Activated CD4-positive, alpha-beta T cell treated with anti-CD3 and anti-CD28 coated beads, Interleukin-2, amount 50 U/mL, for 4 hours (primary cell): ENCODE measurements around the gene PTPRE.

ENCODE experiments used
- DNase-seq, 2 experiments: peaks; one replicate each; pipeline ENCODE4 v3.0.0-alpha.2; 2020

Gene PTPRE

GRCh38 chr10:127908959-127909267, 2.0 kb downstream of the PTPRE start:
- no peak for DNase-seq

- no peak for DNase-seq
These were observed 3.0 kb downstream of the PTPRE start for GRCh38 chr10:127909716-127910463.

- no peak for DNase-seq
These were observed 3.5 kb downstream of the PTPRE start for GRCh38 chr10:127910464-127910770.

- DNase-seq, result no peak
These were observed 4.4 kb downstream of the PTPRE start for GRCh38 chr10:127911218-127911866.

GRCh38 chr10:127911867-127912257, 5.0 kb downstream of the PTPRE start:
- no peak for DNase-seq

GRCh38 chr10:127912607-127913367, 5.9 kb downstream of the PTPRE start:
- no peak for DNase-seq

GRCh38 chr10:127913368-127913759, 6.5 kb downstream of the PTPRE start:
- DNase-seq, result no peak

- no peak for DNase-seq
These were observed 8.4 kb downstream of the PTPRE start for GRCh38 chr10:127915324-127915723.

- no peak for DNase-seq
These were observed 9.9 kb downstream of the PTPRE start for GRCh38 chr10:127916826-127917225.

GRCh38 chr10:127918572-127918971, 11.7 kb downstream of the PTPRE start:
- DNase-seq, result no peak

- no peak for DNase-seq
These were observed 12.7 kb downstream of the PTPRE start for GRCh38 chr10:127919418-127920271.

- DNase-seq, result no peak
These were observed 13.6 kb downstream of the PTPRE start for GRCh38 chr10:127920306-127921074.

- no peak for DNase-seq
These were observed 14.3 kb downstream of the PTPRE start for GRCh38 chr10:127921075-127921752.

- no peak for DNase-seq
These were observed 14.8 kb downstream of the PTPRE start for GRCh38 chr10:127921753-127922145.

- DNase-seq, result no peak
These were observed 15.3 kb downstream of the PTPRE start for GRCh38 chr10:127922206-127922605.

- no peak for DNase-seq
These were observed 15.9 kb downstream of the PTPRE start for GRCh38 chr10:127922675-127923366.

GRCh38 chr10:127923646-127924045, 16.7 kb downstream of the PTPRE start:
- DNase-seq, result no peak

- no peak for DNase-seq
These were observed 18.7 kb downstream of the PTPRE start for GRCh38 chr10:127925471-127926207.

GRCh38 chr10:127926455-127926854, 19.6 kb downstream of the PTPRE start:
- no peak for DNase-seq

- DNase-seq, result no peak
These were observed 21.3 kb downstream of the PTPRE start for GRCh38 chr10:127928021-127928806.
